Keratinocyte (primary cell): ENCODE measurements around the gene TUG1. TPM values are rescaled to one million over a fixed set of nuclear protein-coding genes. Genes with fewer than 3 reads are reported as not detected.
A peak's percentile ranks its signal among the peaks of the same experiment; 100 is the strongest.

Experiments used
- DNase-seq: peaks from one replicate; pipeline ENCODE4 v3.0.0-alpha.2; 2011; ENCODE audit warnings: low read depth, missing footprints, low spot score
- FAIRE-seq: peaks from 2 replicates; lab custom pipeline; 2011; peaks lifted over from hg19 to GRCh38; lab: Jason Lieb, UNC
- H2AFZ ChIP-seq: 2 replicates; pipeline ENCODE4 v1.6.0; 2012; ENCODE audit warnings: low read length, control low read depth, inconsistent platforms; ENCODE audit not compliant: control insufficient read depth
- H3K27ac ChIP-seq: 2 replicates; pipeline ENCODE4 v1.5.1; 2011; ENCODE audit warnings: low read length; ENCODE audit not compliant: control insufficient read depth, insufficient read depth
- H3K27me3 ChIP-seq: 3 replicates; pipeline ENCODE4 v1.6.0; 2011; ENCODE audit warnings: low read length; ENCODE audit not compliant: control insufficient read depth, insufficient read depth; ENCODE audit errors: extremely low read depth
- H3K36me3 ChIP-seq, 2 experiments: 2 replicates in 1 of 2; 3 replicates in 1 of 2; pipeline ENCODE4 v1.5.1; 2011; ENCODE audit warnings: low read length in 2 of 2, mild to moderate bottlenecking in 1 of 2; ENCODE audit not compliant: control insufficient read depth in 2 of 2, insufficient read depth in 2 of 2; ENCODE audit errors: extremely low read depth in 1 of 2
- H3K4me1 ChIP-seq: 3 replicates; pipeline ENCODE4 v1.5.1; 2011; ENCODE audit warnings: low read length; ENCODE audit not compliant: control insufficient read depth, insufficient read depth; ENCODE audit errors: extremely low read depth
- H3K4me2 ChIP-seq: 3 replicates; pipeline ENCODE4 v1.6.0; 2011; ENCODE audit warnings: low read depth, low read length; ENCODE audit not compliant: control insufficient read depth, insufficient read depth; ENCODE audit errors: extremely low read depth
- H3K4me3 ChIP-seq, 3 experiments: fragments of 200-600 bp in 1 of 3; sonication (generic) in 1 of 3; 2 replicates in 2 of 3; 3 replicates in 1 of 3; pipeline ENCODE4 v1.5.1; 2011 to 2016; ENCODE audit warnings: low read length in 3 of 3, mild to moderate bottlenecking in 3 of 3, control low read depth in 2 of 3, inconsistent platforms in 1 of 3, low read depth in 1 of 3, mixed read lengths in 1 of 3, mixed run types in 1 of 3, moderate library complexity in 1 of 3; ENCODE audit not compliant: control insufficient read depth in 2 of 3, insufficient read depth in 2 of 3; ENCODE audit errors: extremely low read depth in 1 of 3
- H3K79me2 ChIP-seq: 2 replicates; pipeline ENCODE4 v1.6.0; 2012; ENCODE audit warnings: low read length; ENCODE audit not compliant: control insufficient read depth, insufficient read depth
- H3K9ac ChIP-seq: 3 replicates; pipeline ENCODE4 v1.6.0; 2011; ENCODE audit warnings: low read length; ENCODE audit not compliant: control insufficient read depth, insufficient read depth; ENCODE audit errors: extremely low read depth
- H3K9me1 ChIP-seq: 3 replicates; pipeline ENCODE4 v1.6.0; 2011; ENCODE audit warnings: low read length; ENCODE audit not compliant: control insufficient read depth, insufficient read depth; ENCODE audit errors: extremely low read depth
- H3K9me3 ChIP-seq: 2 replicates; pipeline ENCODE4 v1.5.1; 2012; ENCODE audit warnings: low read depth, low read length; ENCODE audit not compliant: control insufficient read depth
- H4K20me1 ChIP-seq: 3 replicates; pipeline ENCODE4 v1.6.0; 2011; ENCODE audit warnings: low read length; ENCODE audit not compliant: control insufficient read depth, insufficient read depth; ENCODE audit errors: extremely low read depth
- EZH2 ChIP-seq: IDR thresholded peaks from one replicate; pipeline ENCODE4 v1.6.1; 2012; ENCODE audit warnings: inconsistent platforms, mild to moderate bottlenecking, low read length, moderate library complexity
- dilution Hi-C: fragments of 300-500 bp; cut with MboI; formaldehyde crosslinking; loops from one replicate; pipeline ENCODE4 v1.7.0; 2020; ENCODE audit warnings: low sequenced_read_pairs; ENCODE audit not compliant: extremely low pct_ligation_motif_present
- polyA plus RNA-seq, 5 experiments: library from polyadenylated mRNA; depleted of rRNA in 3 of 5; stranded (reverse) in 3 of 5; stranded (forward) in 1 of 5; unstranded in 1 of 5; fragments of >200 nt; gene quantifications; 1 replicate in 1 of 5; 2 replicates in 3 of 5; 3 replicates in 1 of 5; pipeline versions ENCODE4 v1.2.1 to v1.2.3, GENCODE V29; 2011 to 2012; ENCODE audit warnings: missing spikeins in 2 of 5, low read depth in 1 of 5, low replicate concordance in 1 of 5
- TF ChIP-seq, protein P1 (sequence below), 3 experiments: IDR thresholded peaks in 1 of 3; conservative IDR thresholded peaks in 1 of 3; optimal IDR thresholded peaks in 1 of 3; 2 replicates in 2 of 3; 3 replicates in 1 of 3; pipeline versions ENCODE3 to v1.5.1; 2011; ENCODE audit warnings: low read length in 3 of 3, mild to moderate bottlenecking in 3 of 3, moderate library complexity in 2 of 3, control low read depth in 1 of 3, inconsistent platforms in 1 of 3; ENCODE audit not compliant: insufficient read depth in 2 of 3; ENCODE audit errors: extremely low read depth in 1 of 3

Gene TUG1
- polyA plus RNA-seq, 1 donor (not counting 4 experiments of a cell fraction or from before 2014, with no cell fraction given), result 77.1 TPM

DNA sequence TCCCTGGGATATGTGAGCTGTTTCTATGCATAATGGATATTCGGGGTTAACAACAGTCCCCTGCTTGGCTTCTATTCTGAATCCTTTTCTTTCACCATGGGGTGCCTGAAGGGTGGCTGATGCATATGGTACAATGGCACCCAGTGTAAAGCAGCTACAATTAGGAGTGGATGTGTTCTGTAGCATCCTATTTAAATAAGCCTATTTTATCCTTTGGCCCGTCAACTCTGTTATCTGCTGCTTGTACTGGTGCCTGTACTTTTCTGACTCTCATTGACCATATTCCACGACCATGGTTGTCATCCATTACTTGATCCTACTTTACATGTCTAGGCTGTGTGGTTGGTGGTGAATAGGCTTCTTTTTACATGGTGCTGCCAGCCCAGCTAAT is 1.3 kb downstream of the TUG1 start:
- no peak for DNase-seq
- dilution Hi-C loops, result loop anchor here (25.0 kb wide), 1 partner anchor 92 kb away; no protein-coding TSS in a partner anchor
- H3K36me3 ChIP-seq, result peaks cover 15 to 44% of the 10 kb centered on the region in 2 experiments
- no peaks in the 10 kb centered on the region for H4K20me1 ChIP-seq
- peak overlapping the region; percentile 67 to 89 (median 85) for H3K4me3 ChIP-seq
- H3K9me3 ChIP-seq, result peaks cover 8% of the 10 kb centered on the region
- H3K9me1 ChIP-seq, result no peaks in the 10 kb centered on the region
- H2AFZ ChIP-seq, result no peak overlapping the region
- peak overlapping the region; percentile 82 for H3K9ac ChIP-seq
- TF ChIP-seq, protein P1, sequence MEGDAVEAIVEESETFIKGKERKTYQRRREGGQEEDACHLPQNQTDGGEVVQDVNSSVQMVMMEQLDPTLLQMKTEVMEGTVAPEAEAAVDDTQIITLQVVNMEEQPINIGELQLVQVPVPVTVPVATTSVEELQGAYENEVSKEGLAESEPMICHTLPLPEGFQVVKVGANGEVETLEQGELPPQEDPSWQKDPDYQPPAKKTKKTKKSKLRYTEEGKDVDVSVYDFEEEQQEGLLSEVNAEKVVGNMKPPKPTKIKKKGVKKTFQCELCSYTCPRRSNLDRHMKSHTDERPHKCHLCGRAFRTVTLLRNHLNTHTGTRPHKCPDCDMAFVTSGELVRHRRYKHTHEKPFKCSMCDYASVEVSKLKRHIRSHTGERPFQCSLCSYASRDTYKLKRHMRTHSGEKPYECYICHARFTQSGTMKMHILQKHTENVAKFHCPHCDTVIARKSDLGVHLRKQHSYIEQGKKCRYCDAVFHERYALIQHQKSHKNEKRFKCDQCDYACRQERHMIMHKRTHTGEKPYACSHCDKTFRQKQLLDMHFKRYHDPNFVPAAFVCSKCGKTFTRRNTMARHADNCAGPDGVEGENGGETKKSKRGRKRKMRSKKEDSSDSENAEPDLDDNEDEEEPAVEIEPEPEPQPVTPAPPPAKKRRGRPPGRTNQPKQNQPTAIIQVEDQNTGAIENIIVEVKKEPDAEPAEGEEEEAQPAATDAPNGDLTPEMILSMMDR (optimal IDR thresholded peaks at IDR 0.05 in 1 of 3, IDR thresholded peaks at IDR 0.05 in 1 of 3, conservative IDR thresholded peaks at IDR 0.05 in 1 of 3; ENCODE audit: extremely low read depth in 1 of 3, insufficient read depth in 2 of 3, low read length in 3 of 3), result no peak
- no peak for TF ChIP-seq EZH2
- no peak for FAIRE-seq
- H3K4me1 ChIP-seq, result peaks cover 14% of the 10 kb centered on the region
- H3K4me2 ChIP-seq, result peak overlapping the region; percentile 92
- peak overlapping the region; percentile 72 for H3K27ac ChIP-seq
- no peaks in the 10 kb centered on the region for H3K27me3 ChIP-seq
- peaks cover 45% of the 10 kb centered on the region for H3K79me2 ChIP-seq

DNA sequence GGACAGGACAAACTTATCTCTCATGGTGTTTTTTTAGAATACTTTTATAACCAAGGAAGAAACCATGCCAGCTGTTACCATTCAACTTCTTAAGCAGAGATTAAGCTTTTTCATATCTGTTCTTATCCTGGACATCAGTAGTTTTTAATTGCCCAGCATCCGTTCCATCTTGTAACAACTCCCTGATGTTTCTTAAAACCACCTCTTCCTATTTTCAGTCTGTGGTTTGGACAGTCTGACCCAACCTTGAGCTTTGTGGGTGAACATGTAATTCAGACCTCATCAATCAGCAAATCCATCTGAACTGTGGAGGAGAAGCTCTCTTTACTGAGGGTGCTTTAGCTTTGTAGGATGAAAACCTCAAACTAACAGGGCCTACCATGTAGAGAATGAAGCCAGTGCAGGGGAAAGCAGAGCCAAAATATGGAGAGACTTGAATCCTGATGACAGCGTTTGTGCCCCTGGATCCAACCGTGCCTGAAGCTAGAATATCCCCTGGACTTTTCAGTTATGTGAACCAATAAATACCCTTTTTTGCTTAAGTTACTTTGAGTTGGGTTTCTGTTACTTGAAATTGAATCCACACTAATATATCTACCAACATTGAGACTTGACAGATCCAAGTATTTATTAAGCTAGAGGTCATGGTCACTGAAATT is 9.4 kb downstream of the TUG1 start:
- peaks cover 7% of the 10 kb centered on the region for H3K79me2 ChIP-seq
- H3K4me3 ChIP-seq, result no peak overlapping the region
- no peaks in the 10 kb centered on the region for H3K4me1 ChIP-seq
- no peak overlapping the region for H3K4me2 ChIP-seq
- DNase-seq (no peak), FAIRE-seq (no peak)
- no peaks in the 10 kb centered on the region for H4K20me1 ChIP-seq
- peaks cover 6% of the 10 kb centered on the region for H3K9me3 ChIP-seq
- H3K9me1 ChIP-seq, result no peaks in the 10 kb centered on the region
- H3K27me3 ChIP-seq, result no peaks in the 10 kb centered on the region
- H3K36me3 ChIP-seq, result peaks cover 9 to 21% of the 10 kb centered on the region in 2 experiments
- H2AFZ ChIP-seq, result no peak overlapping the region
- no peak overlapping the region for H3K9ac ChIP-seq
- TF ChIP-seq EZH2, result no peak
- TF ChIP-seq, protein P1 (optimal IDR thresholded peaks at IDR 0.05 in 1 of 3, IDR thresholded peaks at IDR 0.05 in 1 of 3, conservative IDR thresholded peaks at IDR 0.05 in 1 of 3; ENCODE audit: extremely low read depth in 1 of 3, insufficient read depth in 2 of 3, low read length in 3 of 3), result no peak
- no peak overlapping the region for H3K27ac ChIP-seq
- dilution Hi-C loops, result no loop called here
